Measurements from ENCODE around the gene DOK4. TPM values are rescaled to one million over a fixed set of nuclear protein-coding genes. Genes with fewer than 3 reads are reported as not detected.
A peak's percentile ranks its signal among the peaks of the same experiment; 100 is the strongest.

DOK4 gene
- total RNA-seq, 1 donor from 2014 or later: 69.4 TPM

DNA sequence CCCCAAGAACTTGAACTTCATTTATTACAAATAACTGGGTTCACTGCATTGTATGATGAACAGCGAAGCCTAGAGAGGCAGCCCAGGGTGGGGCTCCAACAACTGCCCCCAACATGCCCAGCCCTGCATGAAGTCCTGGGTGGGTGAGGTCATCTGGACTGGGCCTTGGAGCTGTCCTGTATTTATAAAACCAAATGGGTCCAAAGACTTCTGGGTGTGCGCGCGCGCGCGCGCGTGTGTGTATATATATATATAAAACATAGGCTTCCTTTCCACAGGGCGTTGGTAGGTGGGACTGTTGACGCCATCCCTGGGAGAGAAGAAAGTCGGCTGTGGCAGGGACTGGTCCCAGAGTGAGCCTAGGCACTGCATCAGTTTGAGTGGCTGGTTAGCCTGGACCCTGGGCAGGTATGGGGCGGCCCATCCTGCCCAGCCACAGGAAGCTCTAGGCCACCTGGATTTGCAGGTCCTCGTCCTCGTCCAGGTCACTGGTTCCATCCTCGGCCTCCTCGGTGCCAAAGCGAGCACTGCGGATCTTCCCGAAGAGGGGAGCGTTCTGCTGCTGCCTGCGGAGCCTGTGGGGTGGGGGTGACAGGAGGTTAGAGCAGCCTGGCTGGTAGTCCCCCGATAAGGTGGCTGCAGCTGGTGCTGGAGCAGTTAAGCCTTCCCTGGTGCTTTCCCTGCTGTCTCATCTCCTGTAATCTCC is 26.2 kb upstream of the DOK4 start:
- TF ChIP-seq, protein P1, sequence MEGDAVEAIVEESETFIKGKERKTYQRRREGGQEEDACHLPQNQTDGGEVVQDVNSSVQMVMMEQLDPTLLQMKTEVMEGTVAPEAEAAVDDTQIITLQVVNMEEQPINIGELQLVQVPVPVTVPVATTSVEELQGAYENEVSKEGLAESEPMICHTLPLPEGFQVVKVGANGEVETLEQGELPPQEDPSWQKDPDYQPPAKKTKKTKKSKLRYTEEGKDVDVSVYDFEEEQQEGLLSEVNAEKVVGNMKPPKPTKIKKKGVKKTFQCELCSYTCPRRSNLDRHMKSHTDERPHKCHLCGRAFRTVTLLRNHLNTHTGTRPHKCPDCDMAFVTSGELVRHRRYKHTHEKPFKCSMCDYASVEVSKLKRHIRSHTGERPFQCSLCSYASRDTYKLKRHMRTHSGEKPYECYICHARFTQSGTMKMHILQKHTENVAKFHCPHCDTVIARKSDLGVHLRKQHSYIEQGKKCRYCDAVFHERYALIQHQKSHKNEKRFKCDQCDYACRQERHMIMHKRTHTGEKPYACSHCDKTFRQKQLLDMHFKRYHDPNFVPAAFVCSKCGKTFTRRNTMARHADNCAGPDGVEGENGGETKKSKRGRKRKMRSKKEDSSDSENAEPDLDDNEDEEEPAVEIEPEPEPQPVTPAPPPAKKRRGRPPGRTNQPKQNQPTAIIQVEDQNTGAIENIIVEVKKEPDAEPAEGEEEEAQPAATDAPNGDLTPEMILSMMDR (IDR thresholded peaks at IDR 0.05; ENCODE audit: unreplicated experiment): no peak
- H3K4me3 Mint-ChIP-seq (ENCODE audit: unreplicated experiment): peak overlapping the region; percentile 5
- no peak overlapping the region for H3K27ac Mint-ChIP-seq (ENCODE audit: unreplicated experiment)
- DNase-seq (ENCODE audit: low spot score): no peak
- H3K36me3 Mint-ChIP-seq (ENCODE audit: low read depth, unreplicated experiment): peaks cover 15% of the 10 kb centered on the region
- peaks cover 8% of the 10 kb centered on the region for H3K27me3 Mint-ChIP-seq (ENCODE audit: unreplicated experiment)
- H3K9me3 Mint-ChIP-seq (ENCODE audit: unreplicated experiment): no peaks in the 10 kb centered on the region
- peaks cover 60% of the 10 kb centered on the region for H3K4me1 Mint-ChIP-seq (ENCODE audit: unreplicated experiment)

DNA sequence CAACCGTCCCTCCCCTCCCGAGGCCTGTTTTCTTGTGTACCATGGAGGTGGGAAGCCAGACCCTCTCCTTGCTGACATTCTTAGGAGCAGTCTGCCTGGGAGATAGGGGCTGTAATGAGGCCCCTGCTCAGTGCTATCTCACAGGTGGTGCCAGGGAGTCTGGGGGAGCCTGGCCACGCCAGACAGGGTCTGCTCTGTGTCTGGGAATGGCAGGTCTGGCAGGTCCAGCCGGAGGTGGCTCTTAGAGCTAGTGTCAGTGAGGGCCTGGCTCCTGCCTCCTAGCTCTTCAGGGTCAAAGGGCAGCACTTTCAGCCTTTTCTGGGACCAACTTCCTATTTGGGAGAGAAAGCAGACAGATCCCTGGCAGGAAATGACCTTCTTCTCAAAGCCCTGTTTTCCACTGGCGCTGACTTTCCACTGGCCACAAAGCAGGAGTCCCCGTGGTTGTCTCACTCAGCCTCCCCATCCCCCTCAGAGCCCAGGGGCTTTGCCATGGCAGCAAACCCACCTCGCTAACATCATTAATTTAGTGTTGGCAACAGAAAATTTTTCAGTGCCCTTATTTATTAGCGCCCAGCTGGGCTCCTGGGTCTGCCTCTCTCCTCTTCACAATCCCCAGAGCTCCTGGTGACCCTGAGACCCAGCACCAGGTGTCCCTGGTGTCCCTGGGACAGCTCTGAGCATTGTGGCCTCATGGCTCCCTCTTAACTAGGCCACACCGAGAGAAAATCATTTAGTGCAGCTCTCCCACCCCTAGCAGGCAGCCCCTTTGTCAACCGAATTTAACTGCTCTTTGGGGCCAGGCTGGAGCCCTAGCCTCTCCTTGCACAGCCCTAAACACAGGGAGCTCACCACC is 24.0 kb upstream of the DOK4 start:
- H3K27me3 Mint-ChIP-seq (ENCODE audit: unreplicated experiment): peaks cover 8% of the 10 kb centered on the region

DNA sequence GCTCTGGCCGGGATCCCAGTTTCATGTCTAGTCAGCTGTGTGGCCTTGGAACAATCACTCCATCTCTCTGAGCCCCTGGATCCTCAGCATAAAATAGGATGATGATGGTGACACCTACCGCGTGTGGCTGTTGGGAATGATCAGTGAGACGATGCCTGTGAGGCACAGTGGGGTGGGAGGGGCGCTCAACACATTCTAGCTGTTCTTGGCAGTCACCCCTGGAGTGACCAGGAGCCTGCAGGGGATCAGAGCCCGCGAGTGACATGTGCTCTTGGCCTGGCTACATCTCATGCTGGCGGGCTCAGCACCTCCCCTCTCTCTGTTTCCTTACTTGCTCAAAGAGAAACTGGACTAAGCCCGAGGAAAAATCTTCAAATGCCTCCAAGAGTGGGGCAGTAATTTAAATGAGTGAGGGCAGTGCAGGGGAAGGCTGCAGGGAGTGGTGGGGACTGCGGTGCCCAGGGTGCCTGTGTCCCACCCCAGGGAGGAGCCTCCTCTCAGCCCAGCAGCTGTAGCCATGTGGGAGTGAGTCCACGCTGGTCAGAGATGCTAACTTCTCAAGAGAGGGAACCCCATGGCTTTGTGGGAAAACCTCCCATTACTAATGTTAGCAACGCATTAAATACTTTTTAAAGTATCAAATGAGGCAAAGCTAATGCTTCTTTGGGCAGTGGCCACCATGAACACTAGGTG is 23.1 kb upstream of the DOK4 start:
- H3K4me1 Mint-ChIP-seq (ENCODE audit: unreplicated experiment): peaks cover 51% of the 10 kb centered on the region
- H3K9me3 Mint-ChIP-seq (ENCODE audit: unreplicated experiment): no peaks in the 10 kb centered on the region
- DNase-seq (ENCODE audit: low spot score): no peak
- peaks cover 8% of the 10 kb centered on the region for H3K27me3 Mint-ChIP-seq (ENCODE audit: unreplicated experiment)
- TF ChIP-seq, protein P1 (IDR thresholded peaks at IDR 0.05; ENCODE audit: unreplicated experiment): no peak
- no peak overlapping the region for H3K4me3 Mint-ChIP-seq (ENCODE audit: unreplicated experiment)
- H3K36me3 Mint-ChIP-seq (ENCODE audit: low read depth, unreplicated experiment): peaks cover 9% of the 10 kb centered on the region
- no peak overlapping the region for H3K27ac Mint-ChIP-seq (ENCODE audit: unreplicated experiment)

More for the DNA sequence above, 24.0 kb upstream of the DOK4 start:
- peaks cover 56% of the 10 kb centered on the region for H3K4me1 Mint-ChIP-seq (ENCODE audit: unreplicated experiment)
- TF ChIP-seq, protein P1 (IDR thresholded peaks at IDR 0.05; ENCODE audit: unreplicated experiment): no peak
- H3K9me3 Mint-ChIP-seq (ENCODE audit: unreplicated experiment): no peaks in the 10 kb centered on the region
- H3K4me3 Mint-ChIP-seq (ENCODE audit: unreplicated experiment): no peak overlapping the region
- H3K36me3 Mint-ChIP-seq (ENCODE audit: low read depth, unreplicated experiment): peaks cover 9% of the 10 kb centered on the region
- no peak for DNase-seq (ENCODE audit: low spot score)
- peak overlapping the region; percentile 83 for H3K27ac Mint-ChIP-seq (ENCODE audit: unreplicated experiment)

DNA sequence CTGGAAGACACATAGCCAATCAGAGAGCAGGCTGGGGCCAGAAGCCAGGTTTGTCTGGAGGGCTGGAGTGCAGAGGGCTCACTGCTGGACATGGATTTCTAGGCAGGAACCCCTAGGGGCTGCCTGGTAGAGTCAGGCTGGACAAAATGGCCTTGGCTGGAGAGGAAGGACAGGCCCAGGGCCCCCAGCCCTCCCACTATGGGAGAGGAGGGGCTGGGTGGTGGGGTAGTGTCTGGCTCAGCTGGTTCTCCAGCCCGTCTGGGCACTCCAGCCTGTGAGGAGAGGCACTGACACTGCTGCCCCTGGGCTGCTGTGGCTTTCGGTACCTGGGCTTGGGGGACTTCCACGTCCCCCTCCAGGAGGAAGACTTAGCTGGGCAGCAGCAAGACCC is 21.7 kb upstream of the DOK4 start:
- H3K9me3 Mint-ChIP-seq (ENCODE audit: unreplicated experiment): no peaks in the 10 kb centered on the region
- H3K4me3 Mint-ChIP-seq (ENCODE audit: unreplicated experiment): no peak overlapping the region
- peaks cover 3% of the 10 kb centered on the region for H3K27me3 Mint-ChIP-seq (ENCODE audit: unreplicated experiment)
- peak overlapping the region; percentile 24 for H3K27ac Mint-ChIP-seq (ENCODE audit: unreplicated experiment)
- peaks cover 38% of the 10 kb centered on the region for H3K4me1 Mint-ChIP-seq (ENCODE audit: unreplicated experiment)
- TF ChIP-seq, protein P1 (IDR thresholded peaks at IDR 0.05; ENCODE audit: unreplicated experiment): no peak
- DNase-seq (ENCODE audit: low spot score): no peak
- H3K36me3 Mint-ChIP-seq (ENCODE audit: low read depth, unreplicated experiment): peaks cover 3% of the 10 kb centered on the region

Measured in endothelial cell (in vitro differentiated cells).